Measurements from ENCODE around the gene CFAP92.

The CFAP92 gene

DNA sequence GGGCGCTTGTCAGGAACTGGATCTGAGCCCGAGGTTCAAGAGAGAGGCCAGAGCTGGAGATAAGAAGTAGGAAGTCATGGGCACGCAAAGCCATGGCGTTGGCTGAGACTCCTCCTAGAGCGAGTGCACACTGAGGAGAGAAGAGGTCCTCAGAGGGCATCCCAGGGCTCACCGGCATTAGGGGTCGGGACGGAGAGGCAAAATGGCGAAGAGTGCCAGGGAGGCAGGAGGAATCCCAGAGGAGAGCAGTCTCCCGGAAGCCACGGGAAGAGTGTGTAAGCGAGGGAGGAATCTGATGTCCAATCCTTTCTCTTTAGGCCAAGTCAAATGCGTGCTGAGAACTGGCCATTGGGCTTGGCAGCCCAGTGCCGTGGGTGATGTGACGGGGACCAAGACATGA is 31.2 kb upstream of the CFAP92 start:
- no peak for DNase-seq (ENCODE audit: low read depth)

DNA sequence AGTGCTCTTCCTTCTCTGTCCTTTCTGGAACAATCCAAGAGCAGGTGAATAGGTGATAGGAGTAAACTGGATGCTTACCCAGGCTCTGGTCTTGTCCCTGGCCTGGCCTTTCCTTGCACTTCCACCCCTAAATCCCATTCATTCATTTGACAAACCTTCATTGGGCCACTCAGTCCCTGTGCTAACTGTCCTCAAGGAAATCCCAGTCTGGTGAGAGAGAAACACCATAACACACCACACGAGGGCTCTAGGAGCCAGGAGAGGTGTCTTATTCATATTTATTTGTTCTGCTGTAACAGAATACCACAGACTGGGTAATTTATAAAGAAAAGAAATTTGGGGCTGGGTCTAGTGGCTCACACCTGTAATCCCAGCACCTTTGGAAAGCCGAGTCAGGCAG is 30.0 kb upstream of the CFAP92 start:
- DNase-seq (ENCODE audit: low read depth), result no peak

DNA sequence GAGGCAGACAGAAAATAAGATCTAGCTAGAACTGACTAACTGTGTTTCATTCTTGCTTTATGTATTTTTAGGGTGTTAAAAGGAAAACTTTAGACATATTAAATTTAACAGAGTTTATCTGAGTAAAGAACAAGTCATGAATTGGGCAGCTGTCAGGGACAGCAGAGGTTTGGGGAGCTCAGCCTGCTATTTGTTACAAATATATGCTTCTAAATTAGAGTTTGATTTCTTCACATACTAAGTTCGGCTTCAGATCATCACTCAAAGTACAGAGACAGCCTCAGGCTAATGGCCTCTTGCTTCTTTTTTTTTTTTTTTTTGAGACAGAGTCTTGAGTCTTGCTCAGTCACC is 29.1 kb upstream of the CFAP92 start:
- no peak for DNase-seq (ENCODE audit: low read depth)

DNA sequence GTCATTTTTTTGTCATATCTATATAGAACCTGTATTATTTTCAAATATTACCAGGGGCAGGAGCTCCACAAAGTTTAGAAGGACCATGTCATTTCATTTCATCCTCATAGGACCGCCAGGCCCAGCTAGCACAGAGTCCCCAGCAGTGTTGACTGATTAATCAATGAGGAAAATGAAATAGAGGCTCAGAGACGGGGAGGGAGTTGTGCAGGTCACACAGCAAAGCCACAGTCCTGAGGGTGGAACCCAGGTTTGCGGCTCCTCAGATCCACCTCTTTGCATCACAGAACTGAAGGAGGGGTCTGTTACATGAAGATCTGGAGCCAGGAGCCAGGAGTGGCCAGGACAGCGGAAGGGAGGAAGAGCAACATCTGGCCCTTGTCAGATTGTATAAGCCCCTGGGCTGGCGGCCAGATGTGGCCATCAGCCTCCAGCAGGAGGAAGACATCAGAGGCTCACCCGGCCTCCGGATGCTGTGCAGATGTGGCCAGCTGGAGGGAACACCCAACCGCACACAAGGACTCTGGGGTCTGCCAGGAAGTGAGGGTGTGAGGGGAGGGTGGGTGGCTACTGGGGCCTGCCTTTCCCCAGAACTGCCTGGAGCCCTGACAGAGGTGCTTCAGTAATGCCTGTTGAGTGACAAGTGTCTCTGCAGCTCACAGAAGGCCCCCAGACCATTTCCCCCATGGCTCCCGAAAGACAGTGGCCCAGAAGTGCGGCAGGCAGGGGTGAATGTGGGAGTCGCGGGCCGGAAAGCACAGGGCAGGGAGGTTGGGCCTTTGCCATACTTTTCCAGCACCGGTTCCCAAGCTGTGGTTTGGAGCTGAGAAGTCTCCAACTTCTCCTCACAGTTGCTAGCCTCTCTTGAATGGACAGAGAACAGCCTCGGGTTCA is 28.5 kb upstream of the CFAP92 start:
- DNase-seq (ENCODE audit: low read depth), result no peak

DNA sequence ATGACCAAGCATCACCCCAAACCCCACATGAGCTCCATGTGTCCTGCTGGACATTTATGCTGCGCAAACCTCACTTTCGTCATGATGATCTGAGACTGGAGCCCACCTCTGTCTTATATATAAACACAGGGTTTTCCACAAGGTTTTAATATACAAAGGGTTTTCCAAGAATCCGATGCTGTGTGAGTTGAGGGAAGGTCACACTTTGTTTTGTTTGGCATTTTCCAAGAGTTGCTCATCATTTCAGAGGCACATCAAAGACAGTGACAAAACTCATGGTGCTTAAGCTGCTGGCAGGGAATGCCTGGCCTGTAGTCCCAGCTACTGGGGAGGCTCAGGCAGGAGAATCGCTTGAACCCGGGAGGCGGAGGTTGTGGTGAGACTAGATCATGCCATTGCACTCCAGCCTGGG is 27.3 kb upstream of the CFAP92 start:
- DNase-seq (ENCODE audit: low read depth), result no peak

DNA sequence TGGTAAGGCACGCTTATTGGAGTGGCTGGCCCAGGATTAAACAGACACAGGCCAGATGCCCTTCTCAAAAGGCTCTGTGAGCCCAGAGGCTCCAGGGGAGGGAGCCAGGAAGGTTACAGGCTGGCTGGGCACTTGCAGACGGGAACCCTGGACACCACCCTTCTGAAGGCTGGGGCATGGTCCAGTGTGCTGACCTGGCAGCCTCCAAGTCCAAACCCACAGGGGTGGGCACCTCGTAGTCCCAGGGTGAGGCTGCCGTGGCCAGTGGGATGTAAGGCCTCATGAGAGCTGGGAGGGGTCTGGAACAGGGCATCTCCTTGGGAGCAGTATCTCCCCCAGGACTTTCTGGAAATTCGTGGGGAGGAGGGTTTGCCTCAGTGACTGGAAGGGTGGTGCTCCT is 26.8 kb upstream of the CFAP92 start:
- no peak for DNase-seq (ENCODE audit: low read depth)

DNA sequence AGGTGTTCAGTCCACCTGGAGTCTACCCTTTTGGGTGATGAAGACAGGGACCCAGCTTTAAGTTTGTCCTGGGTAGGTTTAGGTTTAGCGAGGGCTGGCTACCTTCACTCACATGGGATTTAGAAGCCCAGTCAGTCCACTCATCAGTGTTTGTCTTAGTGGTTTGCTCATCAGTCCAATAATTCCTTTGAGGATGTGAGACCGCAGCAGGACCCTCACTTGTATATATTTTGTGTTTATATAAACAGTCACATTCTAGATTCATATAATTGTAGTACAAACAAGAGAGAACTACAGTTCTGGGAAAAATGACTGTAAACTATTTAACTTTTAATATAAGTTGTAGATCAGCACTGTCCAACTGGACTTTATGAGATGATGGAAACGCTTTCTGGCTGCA is 25.4 kb upstream of the CFAP92 start:
- DNase-seq (ENCODE audit: low read depth), result no peak

DNA sequence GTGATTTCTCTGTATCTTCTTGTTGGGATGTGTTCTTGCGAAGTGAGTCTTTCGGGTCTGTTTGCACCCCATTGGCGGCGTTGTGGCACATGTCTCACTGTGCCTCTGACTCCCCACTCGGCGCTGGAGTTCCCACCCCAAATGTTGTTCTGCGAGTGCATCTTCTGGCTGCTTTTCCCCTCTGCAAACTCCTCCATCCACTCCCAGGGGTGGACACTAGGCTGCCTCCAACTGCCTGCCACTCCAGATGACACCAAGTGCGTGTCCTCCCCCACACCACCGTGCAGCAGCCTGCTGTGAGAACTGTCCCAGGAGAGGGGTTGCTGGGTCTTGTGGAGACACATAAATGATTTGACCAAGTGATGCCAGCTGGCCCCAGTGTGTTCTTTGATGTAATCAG is 24.9 kb upstream of the CFAP92 start:
- DNase-seq (ENCODE audit: low read depth), result no peak

DNA sequence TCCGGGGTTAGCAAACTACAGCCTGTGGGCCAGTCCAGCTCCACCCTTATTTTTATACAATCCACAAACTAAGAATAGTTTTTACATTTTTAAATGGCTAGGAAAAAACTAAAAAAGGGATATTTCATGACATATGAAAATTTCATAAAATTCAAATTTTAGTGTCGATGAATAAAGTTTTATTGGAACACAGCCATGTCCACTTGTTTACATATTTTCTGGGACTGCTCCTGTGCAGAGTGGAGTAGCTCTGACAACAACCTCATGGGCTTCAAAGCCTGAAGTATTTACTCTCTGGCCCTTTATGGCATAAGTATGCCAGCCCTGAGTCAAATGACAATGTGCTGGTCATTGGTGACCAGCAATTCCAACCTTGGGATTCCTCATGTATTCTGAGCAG is 24.4 kb upstream of the CFAP92 start:
- no peak for DNase-seq (ENCODE audit: low read depth)

DNA sequence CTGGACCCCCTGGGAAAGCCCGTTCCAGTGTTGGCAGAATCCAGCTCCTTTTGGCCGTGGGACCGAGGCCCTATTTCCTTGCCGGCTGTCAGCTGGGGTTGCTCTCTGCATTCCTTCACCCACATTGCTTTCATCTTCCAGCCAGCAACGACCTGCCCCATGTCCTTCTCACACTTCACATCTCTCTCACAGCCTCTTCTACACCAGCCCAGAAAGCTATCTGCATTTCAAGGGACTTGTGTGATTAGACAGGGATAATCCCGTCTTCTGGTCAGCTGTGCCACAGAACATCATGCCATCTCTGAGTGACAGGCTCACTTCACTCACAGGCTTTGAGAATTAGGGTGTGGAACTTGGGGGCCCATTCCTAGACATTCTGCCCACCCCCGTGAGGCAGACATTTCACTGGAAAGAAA is 23.6 kb upstream of the CFAP92 start:
- DNase-seq (ENCODE audit: low read depth), result no peak

DNA sequence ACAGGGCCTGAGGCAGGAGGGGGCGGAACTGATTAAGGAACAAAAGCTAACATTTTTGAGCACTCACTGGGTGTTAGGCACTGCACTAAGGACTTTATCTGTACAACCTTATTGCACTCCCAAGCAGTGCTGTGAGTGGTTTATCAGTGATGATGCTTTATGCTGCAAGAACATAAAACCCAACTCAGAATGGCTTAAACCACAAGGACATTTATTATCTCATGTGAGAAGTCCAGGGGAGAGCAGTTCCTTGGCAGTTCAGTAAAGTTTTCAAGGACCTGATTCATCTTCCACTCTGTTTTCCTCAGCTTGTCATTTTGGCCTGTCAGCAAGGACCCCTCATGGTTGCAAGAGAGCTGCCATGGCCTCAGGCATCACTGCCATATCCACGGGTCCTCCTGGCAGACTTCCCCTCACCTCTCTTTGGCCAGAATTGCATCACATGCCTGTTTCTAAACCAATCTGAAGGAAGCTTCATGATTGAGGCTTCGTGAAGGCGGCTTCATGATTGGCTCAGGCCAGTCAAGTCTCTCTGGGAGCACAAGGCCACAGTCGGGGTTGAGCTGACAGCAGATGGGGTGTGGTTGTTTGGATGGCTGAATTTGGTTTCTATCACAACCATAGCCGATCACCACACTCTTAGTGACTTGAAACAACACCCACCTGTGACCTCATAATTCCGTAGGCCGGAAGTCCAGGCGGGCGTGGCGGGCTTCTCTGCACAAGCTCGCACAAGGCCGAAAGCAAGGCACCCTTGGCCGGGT is 23.0 kb upstream of the CFAP92 start:
- peak; percentile 80 for DNase-seq (ENCODE audit: low read depth)

DNA sequence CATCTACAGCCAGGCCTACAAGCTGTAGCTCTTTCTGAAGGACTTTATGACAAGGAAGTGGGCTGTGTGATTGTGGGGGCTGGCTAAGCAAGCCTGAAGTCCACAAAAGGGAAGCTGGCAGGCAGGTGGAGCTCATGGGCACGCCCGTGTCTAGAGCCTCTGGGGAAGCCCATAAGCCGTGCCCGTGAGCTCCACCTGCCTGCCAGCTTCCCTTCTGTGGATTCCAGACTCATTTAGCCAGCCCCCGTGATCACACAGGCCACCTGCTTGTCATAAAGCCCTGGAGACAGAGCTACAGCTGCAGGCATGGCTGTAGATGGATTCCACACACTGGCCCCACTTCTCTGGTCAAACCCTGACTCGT is 22.5 kb upstream of the CFAP92 start:
- DNase-seq (ENCODE audit: low read depth), result no peak

DNA sequence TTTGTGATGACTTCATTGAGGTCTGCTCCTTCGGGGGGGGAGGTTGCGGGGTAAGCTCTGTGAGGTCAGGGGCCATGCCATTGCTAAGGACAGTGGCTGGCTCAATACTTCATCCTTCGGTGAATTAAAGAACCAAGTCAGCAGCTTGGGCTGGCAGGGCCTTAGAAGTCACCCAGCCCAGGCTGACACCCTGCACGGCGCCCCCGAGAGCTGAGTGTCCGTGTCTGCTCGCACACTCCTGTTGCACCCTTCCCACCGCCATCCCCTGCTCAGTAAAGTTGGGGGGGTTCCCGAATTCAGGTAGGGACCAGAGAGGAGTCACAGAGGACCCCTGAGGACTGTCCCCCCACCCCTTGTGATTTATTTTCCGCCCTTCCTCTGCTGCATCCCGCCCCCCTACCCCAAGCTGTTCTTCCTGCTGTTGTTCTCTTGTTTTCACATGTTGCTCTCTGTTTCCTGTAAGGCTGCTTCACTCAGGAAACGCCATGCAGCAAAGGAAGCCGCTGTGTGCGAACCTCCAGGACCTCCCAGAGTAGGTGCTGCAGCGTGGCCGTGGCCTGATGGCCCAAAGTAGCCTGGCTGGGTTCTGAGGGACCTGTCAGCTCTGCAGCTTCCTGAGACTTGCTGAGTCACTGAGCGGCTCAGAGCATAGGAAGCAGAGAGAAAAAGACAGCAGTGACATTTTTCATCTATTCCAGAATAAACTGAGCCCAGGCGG is 21.7 kb upstream of the CFAP92 start:
- no peak for DNase-seq (ENCODE audit: low read depth)

DNA sequence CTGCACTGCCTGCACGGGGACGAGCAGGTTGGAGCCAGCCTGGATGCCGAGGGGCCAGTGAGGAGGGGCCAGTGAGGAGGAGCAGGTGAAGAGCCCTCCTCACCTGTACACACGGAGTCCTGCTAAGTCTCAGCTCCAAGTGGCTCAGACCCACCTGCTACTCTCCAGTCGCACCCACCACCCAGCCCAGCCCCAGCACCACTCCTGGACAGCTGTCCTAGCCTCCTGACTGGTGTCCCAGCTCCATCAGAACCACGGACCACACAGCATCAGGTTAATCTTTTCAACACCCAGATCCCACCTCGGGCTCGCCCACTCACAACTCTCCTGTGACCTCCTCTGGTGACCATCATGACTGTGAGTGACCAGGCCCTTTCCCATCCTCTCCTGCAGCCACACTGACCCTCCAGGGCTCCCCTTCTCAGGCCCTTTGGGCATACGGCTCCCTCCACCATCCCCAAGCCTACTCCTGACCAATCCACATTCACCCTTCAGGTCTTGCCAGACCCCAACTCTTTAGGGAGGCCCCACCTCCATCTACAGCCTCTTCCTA is 21.0 kb upstream of the CFAP92 start:
- no peak for DNase-seq (ENCODE audit: low read depth)

DNA sequence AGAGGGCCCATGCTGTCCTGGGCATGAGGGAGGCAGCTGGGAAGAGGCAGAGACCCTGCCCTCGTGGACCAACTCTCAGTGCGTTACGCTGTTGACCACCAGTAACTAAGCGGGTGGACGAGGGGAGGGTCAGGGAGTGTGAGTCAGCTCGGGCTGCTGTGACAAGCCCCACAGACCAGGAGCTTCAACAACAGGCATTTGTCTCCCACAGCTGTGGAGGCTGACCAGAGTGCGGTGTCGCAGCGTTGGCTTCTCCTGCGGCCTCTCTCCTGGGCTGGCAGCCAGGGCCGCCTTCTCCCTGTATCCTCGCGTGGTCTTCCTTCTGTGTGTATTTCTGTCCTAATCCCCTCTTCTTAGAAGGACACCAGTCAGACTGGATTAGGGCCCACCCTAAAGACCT is 20.3 kb upstream of the CFAP92 start:
- no peak for DNase-seq (ENCODE audit: low read depth)

DNA sequence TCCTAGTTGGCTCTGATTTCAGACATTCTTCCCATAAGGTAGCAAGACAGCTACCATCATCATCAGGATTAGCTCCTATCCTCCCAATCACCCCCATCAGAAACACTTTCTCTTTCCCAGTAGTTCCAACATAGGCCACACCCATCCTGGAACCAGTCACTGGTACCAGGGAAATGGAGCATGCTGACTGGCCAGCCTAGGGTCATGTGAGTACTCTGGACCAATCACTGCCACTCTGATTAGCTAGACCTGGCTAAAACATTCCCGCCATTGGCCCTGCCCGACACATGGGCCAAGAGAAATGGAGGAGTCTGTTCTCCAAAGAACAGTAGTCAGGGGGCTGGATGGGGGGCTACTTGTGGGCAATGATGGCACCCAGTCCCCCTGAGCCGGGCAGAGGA is 19.6 kb upstream of the CFAP92 start:
- peak; percentile 13 for DNase-seq (ENCODE audit: low read depth)

DNA sequence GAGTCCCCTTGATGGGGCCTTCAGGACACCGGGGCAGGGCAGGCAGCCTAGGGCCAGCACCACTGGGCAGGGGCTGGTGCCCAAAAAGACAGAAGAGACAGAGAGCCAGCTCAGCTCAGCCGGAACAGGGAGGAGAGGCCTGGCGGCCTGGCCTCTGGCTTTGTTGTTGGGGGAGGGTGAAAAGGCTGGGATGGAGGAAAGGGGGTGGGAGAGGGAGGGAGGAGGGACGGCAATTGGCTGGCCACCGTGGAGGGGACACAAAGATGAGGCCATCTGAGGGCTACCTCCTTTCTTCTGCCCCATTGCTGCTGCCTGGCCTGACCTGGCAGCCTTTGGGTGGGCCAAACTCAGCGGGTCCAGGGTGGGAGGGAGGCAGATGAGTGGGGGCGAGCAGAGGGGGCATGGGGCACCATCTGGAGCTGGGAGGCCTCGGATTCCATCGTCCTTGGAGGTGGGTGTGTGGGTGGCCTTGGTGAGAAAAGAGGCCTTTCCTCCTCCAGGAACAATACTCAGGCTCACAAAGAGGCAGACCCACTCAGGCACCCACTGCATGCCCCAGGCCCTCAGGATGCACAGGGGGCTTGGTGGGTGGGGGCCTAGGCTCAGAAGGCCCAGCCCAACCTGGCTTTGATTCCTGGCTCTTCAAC is 16.6 kb upstream of the CFAP92 start:
- DNase-seq (ENCODE audit: low read depth), result no peak

DNA sequence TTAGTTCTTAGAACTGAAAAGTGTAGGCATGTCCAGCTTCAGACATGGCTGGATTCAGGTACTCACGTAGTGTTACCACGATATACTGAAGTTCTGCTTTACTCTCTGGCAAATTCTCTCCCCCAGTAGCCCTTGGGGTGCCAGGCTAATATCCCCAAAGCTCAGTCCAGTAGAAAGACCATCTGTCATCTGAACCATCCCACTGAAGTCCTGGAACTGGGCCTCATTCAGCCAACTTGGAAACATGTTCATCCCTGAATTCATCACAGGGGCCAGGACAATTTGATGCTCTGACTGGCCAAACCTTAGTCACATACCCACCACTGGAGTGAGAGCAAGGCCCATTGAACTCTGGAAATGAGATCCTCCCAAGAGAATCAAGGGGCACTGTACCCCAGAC is 15.4 kb upstream of the CFAP92 start:
- DNase-seq (ENCODE audit: low read depth), result no peak

DNA sequence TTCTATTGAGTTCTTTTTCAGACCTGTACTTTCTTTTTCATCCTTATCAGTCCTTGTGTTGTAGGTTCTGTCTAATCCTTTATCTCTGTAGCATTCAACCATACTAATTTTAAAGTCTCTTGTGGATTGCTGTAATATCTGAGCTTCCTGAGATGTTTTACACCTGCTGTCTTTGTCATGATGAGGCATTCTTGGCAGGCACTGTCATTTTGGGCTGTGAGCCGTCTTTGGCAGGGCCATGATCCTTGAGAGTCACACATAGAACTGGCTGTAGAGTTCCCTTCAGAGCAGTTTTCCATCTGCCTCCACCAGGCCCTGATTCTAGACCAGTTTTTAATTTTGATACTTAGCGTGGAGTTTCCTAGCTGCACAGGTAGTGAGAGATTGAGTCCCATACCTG is 13.9 kb upstream of the CFAP92 start:
- no peak for DNase-seq (ENCODE audit: low read depth)

DNA sequence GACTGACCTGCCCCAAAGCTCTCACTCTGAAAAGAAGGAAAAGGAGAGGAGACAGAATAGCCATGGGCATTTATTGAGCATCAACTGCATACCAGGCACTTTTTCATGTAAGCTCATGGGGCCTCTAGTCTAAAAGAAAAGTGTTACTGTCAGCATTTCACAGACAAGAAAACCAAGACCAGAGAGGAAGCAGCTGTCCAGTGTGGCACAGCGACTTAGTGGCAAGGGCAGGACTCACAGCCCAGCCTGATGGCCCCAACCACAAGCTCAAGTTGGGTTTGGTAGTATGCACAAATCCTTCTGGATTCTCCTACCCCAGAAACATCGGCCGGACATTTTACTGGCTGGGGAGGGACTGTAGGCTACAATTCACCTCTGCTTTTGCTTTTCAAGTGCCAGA is 13.0 kb upstream of the CFAP92 start:
- DNase-seq (ENCODE audit: low read depth), result no peak

DNA sequence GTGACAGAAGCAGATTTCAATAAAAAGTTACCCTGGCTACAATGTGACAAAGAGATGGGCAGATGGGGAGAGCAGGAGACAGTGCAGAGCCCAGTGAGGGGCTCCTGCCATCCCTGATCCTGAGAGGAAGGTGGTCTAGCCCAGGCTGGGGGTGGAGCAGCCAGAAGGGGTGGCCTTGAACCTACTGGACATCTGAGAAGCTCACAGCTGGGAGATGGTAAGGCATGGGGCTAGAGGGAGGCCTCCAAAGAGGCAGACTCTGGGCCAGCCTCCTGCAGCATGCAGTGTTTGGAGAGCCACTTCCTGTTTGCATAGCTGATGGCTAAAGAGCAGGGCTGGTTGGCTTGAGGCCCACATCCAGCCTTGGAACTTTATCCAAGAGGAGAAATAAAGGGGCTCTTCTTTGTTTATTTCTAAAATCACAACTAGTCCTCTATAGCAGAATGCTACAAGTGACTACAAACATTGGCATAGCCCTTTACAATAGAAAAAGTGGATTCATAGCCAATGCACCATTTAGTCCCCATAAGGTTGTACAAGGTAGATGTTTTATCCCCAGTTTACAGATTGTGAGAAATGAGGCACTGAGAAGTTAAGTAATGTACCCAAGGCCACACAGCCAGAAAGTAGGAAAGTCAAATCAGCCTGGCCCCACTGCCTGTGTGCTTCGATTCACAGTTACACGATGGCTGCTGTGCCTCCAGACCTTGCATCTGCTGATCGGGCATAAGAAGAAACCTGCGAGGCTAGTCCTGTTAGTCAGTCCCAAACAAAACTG is 11.8 kb upstream of the CFAP92 start:
- no peak for DNase-seq (ENCODE audit: low read depth)

Data from amniotic epithelial cell (primary cell).